ENCODE results near the gene VCAN. TPM values are rescaled to one million over a fixed set of nuclear protein-coding genes. Genes with fewer than 3 reads are reported as not detected.

VCAN gene
- total and polyA plus RNA-seq, 2 donors (not counting 1 experiment from before 2014, with no cell fraction given): 2.0 TPM; not detected in 1

DNA sequence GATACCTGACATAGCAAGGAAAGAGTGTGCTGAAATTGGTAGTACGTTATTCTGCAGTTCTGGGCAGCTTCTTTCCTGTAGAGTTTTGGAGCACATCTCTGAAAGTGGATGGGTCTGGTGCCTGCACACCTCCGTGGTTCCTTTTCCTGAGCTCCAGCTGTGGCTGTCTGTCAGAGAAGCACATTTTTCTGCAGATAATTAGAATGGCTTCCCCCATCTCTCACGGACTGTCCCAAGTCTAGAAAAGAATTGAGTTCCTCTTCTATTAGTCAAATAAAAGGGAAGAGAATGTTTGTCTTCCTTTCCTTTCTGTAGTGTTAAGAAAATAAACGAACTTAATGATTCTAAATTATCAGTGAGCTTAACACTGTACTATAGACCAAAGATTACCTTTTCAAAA, 55.7 kb downstream of the VCAN start:
- no peaks in the 10 kb centered on the region for H3K27me3 Mint-ChIP-seq
- Histone ChIP-seq H3K4me3 (ENCODE audit: control extremely low read depth in 1 of 5, extremely low read depth in 1 of 5, insufficient read depth in 1 of 5, low read depth in 2 of 5, low read length in 4 of 5) (no peak overlapping the region), H3K27ac (ENCODE audit: low read length in 2 of 2) (no peak overlapping the region), H3K79me2 (ENCODE audit: control insufficient read depth, insufficient read depth, low read length) (no peaks in the 10 kb centered on the region), H4K20me1 (ENCODE audit: control insufficient read depth, insufficient read depth, low read length, poor library complexity, severe bottlenecking) (no peaks in the 10 kb centered on the region), H3K9me3 (ENCODE audit: control extremely low read depth in 1 of 3, control insufficient read depth in 2 of 3, insufficient read depth in 1 of 3, low read length in 2 of 3) (no peaks in the 10 kb centered on the region), H2AFZ (ENCODE audit: insufficient read depth, low read depth, low read length, poor library complexity, severe bottlenecking) (no peak overlapping the region), H3K27me3 (replicated peaks in 1 of 4; ENCODE audit: control extremely low read depth in 1 of 4, control insufficient read depth in 3 of 4, insufficient read depth in 4 of 4, low read length in 3 of 4) (no peaks in the 10 kb centered on the region), H3K9ac (ENCODE audit: low read length) (no peak overlapping the region), H3K4me1 (ENCODE audit: control insufficient read depth in 2 of 2, insufficient read depth in 2 of 2, low read length in 2 of 2) (no peaks in the 10 kb centered on the region), H3K36me3 (replicated peaks in 1 of 2; ENCODE audit: control extremely low read depth in 1 of 2, control insufficient read depth in 1 of 2, extremely low read depth in 1 of 2, insufficient read depth in 2 of 2, low read length in 1 of 2) (no peaks in the 10 kb centered on the region), H3K4me2 (replicated peaks; ENCODE audit: low read depth, low read length, poor library complexity, severe bottlenecking) (no peak overlapping the region)
- ChIA-PET POLR2A (no interaction called here), CTCF (no interaction called here)
- intact Hi-C loops (cut with micrococcal nuclease): no loop called here
- DNase-seq (no peak), ATAC-seq (ENCODE audit: low read depth) (no peak)
- H3K27ac Mint-ChIP-seq: no peak overlapping the region
- no peaks in the 10 kb centered on the region for H3K4me1 Mint-ChIP-seq
- no peak for TF ChIP-seq EZH2 (IDR thresholded peaks at IDR 0.05; ENCODE audit: borderline replicate concordance, insufficient read depth, low read depth, low read length, poor library complexity, severe bottlenecking)
- TF ChIP-seq, protein P1, sequence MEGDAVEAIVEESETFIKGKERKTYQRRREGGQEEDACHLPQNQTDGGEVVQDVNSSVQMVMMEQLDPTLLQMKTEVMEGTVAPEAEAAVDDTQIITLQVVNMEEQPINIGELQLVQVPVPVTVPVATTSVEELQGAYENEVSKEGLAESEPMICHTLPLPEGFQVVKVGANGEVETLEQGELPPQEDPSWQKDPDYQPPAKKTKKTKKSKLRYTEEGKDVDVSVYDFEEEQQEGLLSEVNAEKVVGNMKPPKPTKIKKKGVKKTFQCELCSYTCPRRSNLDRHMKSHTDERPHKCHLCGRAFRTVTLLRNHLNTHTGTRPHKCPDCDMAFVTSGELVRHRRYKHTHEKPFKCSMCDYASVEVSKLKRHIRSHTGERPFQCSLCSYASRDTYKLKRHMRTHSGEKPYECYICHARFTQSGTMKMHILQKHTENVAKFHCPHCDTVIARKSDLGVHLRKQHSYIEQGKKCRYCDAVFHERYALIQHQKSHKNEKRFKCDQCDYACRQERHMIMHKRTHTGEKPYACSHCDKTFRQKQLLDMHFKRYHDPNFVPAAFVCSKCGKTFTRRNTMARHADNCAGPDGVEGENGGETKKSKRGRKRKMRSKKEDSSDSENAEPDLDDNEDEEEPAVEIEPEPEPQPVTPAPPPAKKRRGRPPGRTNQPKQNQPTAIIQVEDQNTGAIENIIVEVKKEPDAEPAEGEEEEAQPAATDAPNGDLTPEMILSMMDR (IDR thresholded peaks at IDR 0.05): no peak
- no peaks in the 10 kb centered on the region for H3K9me3 Mint-ChIP-seq (ENCODE audit: insufficient read depth)
- WGBS (ENCODE audit: insufficient coverage): 64% methylated on average over 1 of the region's 4 CpGs
- H3K4me3 Mint-ChIP-seq: no peak overlapping the region

DNA sequence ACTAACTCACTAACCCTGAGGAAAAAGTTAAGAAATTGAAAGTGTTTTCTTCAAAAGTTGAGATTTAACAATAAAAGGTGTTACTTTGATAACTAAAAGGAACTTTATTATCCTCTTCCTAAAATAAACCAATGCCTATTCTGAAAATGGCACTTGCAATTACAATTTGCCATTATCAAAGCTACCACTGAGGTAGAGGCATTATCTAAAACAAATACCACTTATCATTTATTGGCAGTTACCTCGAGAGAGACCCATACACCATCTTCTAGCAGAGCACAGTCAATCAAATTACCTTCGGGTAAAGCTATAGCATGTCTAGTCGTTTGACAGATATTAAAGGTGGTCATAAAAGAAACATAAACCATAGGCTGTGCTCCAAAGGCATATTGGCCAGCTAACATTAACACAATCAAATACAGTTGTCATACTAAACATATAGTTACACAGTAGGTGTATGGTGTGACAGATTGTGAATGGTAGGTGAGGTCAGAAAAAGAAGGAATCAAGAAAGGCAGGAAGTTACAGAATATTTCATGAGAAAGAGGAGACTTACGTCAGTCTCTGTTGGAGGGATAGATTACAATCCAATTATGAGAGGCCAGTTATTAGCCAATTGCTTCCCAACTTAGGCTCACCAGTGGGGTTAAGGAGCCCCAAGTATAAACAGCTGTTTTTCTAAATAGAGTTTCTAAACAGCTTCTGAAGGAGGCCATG, 56.3 kb downstream of the VCAN start:
- Histone ChIP-seq H4K20me1 (ENCODE audit: control insufficient read depth, insufficient read depth, low read length, poor library complexity, severe bottlenecking) (no peaks in the 10 kb centered on the region), H3K36me3 (replicated peaks in 1 of 2; ENCODE audit: control extremely low read depth in 1 of 2, control insufficient read depth in 1 of 2, extremely low read depth in 1 of 2, insufficient read depth in 2 of 2, low read length in 1 of 2) (no peaks in the 10 kb centered on the region), H3K27me3 (replicated peaks in 1 of 4; ENCODE audit: control extremely low read depth in 1 of 4, control insufficient read depth in 3 of 4, insufficient read depth in 4 of 4, low read length in 3 of 4) (no peaks in the 10 kb centered on the region), H3K4me3 (ENCODE audit: control extremely low read depth in 1 of 5, extremely low read depth in 1 of 5, insufficient read depth in 1 of 5, low read depth in 2 of 5, low read length in 4 of 5) (no peak overlapping the region), H3K4me1 (ENCODE audit: control insufficient read depth in 2 of 2, insufficient read depth in 2 of 2, low read length in 2 of 2) (no peaks in the 10 kb centered on the region), H3K27ac (ENCODE audit: low read length in 2 of 2) (no peak overlapping the region), H3K79me2 (ENCODE audit: control insufficient read depth, insufficient read depth, low read length) (no peaks in the 10 kb centered on the region), H2AFZ (ENCODE audit: insufficient read depth, low read depth, low read length, poor library complexity, severe bottlenecking) (no peak overlapping the region), H3K4me2 (replicated peaks; ENCODE audit: low read depth, low read length, poor library complexity, severe bottlenecking) (no peak overlapping the region), H3K9me3 (ENCODE audit: control extremely low read depth in 1 of 3, control insufficient read depth in 2 of 3, insufficient read depth in 1 of 3, low read length in 2 of 3) (no peaks in the 10 kb centered on the region), H3K9ac (ENCODE audit: low read length) (no peak overlapping the region)
- Mint-ChIP-seq H3K27ac (no peak overlapping the region), H3K9me3 (ENCODE audit: insufficient read depth) (no peaks in the 10 kb centered on the region), H3K27me3 (no peaks in the 10 kb centered on the region), H3K4me3 (no peak overlapping the region), H3K4me1 (no peaks in the 10 kb centered on the region)
- ATAC-seq (ENCODE audit: low read depth) (no peak), DNase-seq (no peak)
- ChIA-PET POLR2A (no interaction called here), CTCF (no interaction called here)
- intact Hi-C loops (cut with micrococcal nuclease): no loop called here
- WGBS (ENCODE audit: insufficient coverage): 100% methylated on average over 2 of the region's 4 CpGs
- TF ChIP-seq, protein P1 (IDR thresholded peaks at IDR 0.05): no peak
- TF ChIP-seq EZH2 (IDR thresholded peaks at IDR 0.05; ENCODE audit: borderline replicate concordance, insufficient read depth, low read depth, low read length, poor library complexity, severe bottlenecking): no peak

All from B cell (primary cell).